IPS-NIHi7 (cell line): ENCODE results near the gene C1QB.
"Not testable (repeated sequence)": the region's sequence is repeated elsewhere in the genome, so short reads cannot be mapped to it uniquely, and the experiment has no call there.

Experiments used
- DNase-seq: peaks from one replicate; pipeline ENCODE4 v3.0.0; 2012; ENCODE audit warnings: mixed read lengths; ENCODE audit errors: extremely low spot score

Gene C1QB

DNA sequence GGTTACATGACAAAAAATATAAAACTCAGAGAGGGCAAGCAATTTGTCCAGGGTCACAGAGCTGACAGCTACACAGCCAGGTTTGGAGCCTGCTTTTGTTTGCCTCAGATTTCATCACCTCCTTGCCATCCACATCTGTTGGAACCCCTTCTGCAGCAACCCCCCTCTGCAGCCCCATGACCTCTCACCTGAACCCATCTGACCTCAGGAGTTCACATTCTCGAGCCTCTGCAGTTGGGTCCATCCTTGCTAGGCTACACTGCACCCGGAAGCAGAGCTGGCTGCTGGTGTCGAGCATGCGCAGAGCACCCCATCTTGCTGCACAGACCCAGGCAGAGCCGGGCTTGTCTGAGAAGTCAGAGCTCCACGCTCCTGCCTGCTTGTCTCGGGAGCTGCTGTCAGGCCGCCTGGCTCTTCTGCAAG lies 10.0 kb downstream of the C1QB start:
- DNase-seq: no peak

DNA sequence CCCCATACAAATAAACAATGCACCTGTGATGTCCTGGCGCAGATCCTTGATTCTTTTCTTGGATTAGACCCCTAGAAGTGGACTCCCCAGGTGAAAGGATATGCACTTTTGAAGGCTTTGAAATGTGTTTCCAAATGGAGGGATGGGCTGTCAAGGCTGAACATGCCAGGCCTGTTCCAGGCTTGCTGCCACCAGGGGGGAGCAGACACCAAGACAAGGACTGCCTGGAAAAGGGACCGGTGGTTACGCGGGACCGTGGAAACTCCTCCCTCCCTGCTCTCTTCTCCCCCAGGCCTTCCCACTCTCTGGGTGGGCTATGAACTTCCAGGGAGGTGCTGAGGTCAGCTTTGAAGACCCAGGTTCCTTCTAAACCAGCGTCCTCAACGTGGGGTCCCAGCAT lies 12.7 kb downstream of the C1QB start:
- DNase-seq: peak; percentile 80

DNA sequence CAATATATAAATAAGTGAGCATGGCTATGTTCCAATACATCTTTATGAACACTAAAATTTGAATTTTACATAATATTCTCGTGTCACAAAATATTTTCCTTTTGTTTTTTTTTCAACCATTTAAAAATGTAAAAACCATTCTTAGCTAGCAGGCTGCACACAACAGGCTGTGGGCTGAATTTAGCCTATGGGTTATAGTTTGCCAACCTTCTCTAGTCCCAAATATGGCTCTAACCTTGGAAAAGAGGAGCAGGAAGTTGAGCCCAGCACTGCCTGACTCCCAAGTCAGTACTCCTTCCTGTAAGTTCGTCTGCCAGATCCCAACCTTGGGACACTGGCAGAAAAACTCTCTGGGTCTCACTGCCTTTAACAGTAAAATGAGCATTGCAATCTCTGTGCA lies 13.4 kb downstream of the C1QB start:
- no peak for DNase-seq

DNA sequence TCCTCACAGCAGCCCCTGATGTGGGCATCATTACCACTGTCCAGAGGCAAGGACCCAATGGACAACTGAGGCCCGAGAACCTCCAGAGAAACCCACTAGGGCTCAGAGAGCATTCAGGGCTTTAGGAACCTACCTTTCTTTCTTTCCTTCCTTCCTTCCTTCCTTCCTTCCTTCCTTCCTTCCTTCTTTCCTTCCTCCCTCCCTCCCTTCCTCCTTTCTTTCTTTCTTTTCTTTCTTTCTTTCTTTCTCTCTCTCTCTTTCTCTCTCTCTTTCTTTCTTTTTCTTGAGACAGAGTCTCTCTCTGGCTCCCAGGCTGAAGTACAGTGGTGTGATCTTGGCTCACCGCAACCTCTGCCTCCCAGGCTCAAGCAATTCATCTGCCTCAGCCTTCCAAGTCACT lies 15.8 kb downstream of the C1QB start:
- DNase-seq: not testable (repeated sequence)

DNA sequence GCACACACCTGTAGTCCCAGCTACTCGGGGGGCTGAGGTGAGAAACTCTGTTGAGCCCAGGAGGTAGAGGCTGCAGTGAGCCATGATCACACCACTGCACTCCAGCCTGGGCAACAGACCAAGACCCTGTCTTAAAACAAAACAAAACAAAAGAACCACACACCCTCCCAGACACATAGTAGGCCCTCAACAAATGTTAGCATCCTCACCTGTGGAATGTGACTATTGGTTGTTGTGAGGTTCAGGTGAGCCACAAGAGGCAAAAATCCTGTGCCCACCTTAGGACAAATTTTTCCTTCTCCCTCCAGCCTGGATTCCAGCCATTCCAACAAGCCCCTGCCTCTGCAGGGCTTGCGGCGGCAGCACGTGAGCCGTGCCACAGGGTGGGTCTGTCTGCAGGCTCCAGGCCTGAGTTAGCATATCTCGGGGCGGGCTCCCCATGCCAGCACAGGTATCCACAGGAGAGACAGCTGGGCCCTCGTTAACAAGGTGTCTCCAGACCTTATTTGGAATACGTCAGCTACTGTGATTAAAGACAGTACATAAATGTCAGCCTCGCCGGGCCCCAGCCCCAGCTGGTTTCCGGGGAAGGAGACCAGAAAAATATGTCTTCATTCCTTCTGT lies 17.4 kb downstream of the C1QB start:
- DNase-seq: no peak

DNA sequence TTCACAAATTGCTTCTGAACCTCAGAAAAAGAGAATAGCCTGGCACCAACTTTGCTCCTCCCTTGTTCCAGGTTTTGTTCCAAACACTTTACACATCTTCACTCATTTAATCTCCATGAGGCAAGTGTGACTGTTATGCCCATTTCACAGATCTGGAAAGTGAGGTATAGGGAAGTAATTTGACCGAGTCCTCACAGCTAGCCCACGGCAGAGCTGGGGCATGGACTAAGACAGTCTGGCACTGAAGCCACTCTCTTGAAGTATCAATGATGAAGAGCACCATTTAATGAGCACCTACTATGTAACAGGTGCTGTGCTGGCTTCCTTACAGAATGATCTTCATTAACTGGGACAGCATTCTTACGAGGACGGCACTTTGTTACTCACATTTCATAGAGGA lies 19.0 kb downstream of the C1QB start:
- no peak for DNase-seq

DNA sequence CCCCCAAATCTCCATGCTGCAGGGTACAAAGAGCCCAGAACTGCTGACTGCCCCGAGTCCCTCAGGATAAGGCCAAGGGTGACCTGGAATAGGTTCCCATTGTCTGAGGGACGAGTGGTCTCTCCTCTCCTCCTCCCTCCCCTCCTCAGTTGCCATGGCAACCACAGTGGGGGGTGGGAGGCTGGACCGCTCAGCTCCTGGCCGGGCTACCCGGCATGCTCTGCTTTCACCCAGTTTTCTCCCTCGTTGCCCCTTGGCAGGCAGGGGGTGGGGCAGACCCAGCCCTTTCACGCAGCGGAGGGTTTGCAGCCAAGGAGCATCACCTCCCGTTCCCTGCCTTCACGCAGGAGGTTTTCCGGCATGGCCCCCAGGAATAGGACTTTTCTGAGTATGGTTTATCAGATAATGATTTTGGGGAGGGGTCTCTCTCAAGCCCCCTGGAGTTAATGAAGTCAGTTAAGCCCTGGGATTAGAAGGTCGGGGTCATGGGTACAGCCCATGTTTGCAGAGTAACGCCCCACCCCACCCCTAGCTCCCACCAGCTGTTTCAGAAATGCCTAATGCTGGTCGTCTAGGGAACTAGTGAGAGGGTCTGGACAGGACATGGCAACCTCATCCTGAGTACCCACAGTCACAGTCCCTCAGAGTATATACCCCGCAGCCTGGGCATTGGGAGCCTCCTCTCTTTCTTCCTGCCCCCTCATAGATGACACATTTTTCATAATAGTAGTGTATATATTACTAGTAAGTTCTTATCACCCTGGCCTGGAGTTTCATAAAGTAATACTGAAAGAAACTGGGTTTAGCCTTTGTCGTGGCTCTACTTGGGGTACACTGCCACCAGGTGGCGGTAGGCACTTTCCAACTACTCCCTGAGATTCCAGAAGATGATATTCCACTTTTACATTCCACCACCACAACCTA lies 20.7 kb downstream of the C1QB start:
- peak; percentile 62 for DNase-seq

DNA sequence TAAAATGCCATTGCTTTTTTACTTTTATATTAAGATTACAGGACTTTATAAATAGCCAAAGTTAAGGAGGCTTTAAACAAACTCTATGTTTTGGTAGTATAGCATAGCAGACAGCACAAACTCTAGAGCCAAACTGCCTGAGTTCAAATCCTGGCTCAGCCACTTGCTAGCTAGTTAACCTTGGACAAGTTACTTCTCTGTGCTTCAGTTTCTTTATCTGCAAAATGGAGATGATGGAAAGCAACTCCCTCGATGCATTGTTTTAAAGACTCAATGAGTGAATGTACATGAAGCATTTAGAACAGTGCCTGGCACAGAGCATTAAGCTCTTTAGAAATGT lies 21.3 kb downstream of the C1QB start:
- no peak for DNase-seq

DNA sequence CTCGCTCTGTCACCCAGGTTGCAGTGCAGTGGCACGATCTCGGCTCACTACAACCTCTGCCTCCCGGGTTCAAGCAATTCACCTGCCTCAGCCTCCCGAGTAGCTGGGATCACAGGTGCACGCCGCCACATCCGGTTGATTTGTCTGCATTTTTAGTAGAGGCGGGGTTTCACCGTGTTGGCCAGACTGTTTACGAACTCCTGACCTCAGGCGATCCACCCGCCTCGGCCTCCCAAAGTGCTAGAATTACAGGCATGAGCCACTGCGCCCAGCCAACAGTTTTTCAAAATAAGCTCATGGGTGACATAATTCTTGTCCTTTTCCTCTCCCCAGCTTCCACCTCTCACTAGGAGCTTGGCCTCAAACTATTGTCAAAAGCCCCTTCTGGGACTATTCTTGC lies 23.1 kb downstream of the C1QB start:
- not testable (repeated sequence) for DNase-seq

DNA sequence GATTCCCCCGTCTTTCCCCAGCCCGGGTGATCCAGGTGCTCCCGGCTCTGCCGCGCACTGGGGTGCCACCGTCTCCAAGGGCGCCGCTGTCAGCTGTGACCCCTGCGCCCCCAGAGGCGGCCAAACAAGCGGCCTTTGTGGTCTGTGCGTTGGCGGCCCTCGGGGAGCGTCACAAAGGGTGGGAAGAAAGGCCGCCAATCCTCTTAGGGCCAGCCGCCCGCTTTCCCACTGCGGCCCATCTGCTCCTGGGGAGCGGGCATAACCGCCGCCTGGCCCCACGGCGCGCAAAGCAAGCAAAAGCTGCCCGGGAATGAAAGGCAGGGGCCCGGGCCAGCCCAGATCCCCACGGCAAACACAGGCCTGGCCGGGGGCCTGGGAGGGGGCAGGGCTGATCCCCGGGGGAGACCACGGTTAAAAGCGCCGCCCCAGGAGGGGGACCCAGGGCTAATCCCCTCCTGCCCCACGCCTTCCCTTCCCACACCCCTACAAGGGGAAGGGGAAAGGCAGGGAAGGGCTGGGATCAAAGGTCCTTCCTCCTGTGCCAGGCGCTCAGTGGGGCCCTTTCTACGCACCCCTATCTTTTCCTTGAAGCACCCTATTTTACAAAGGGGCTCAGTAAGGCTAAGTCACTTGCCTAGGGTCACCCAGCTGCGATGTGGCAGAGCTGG lies 24.0 kb downstream of the C1QB start:
- no peak for DNase-seq

DNA sequence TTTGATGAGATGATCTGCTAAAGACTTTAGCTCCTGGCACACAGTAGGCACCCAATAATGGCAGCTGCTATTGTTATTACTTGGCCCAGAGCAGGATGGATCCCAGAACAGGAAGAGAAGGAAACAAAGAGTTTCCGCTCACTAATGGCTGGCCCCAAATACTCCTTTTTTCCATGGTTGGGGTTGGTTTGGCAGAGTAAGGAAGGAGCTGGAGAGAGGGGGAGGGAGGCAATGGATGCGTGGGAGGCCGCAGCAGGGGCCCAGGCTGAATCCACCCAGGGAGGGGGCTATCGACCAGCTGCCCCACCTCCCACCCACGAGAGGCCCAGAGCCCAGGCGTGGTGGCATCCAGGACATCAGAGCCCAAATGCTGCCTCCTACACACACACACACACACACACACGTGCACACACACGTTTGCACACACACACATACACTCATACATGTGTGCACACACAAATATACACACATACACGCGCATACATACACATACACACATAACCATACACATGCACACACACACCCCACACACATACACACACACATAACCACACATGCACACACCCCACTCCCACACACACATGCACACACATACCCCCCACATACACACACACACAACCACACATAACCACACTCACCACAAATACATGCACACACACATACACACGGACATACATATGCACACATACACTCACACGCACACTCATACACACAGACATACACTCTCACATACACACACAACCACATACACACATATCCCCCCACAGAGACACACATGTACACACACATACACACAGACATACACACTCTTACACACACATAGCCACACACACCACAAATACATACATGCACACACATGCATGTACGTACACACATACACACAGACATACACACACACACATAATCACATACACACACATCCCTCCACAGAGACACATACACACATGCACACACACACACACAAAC lies 25.2 kb downstream of the C1QB start:
- DNase-seq: no peak

DNA sequence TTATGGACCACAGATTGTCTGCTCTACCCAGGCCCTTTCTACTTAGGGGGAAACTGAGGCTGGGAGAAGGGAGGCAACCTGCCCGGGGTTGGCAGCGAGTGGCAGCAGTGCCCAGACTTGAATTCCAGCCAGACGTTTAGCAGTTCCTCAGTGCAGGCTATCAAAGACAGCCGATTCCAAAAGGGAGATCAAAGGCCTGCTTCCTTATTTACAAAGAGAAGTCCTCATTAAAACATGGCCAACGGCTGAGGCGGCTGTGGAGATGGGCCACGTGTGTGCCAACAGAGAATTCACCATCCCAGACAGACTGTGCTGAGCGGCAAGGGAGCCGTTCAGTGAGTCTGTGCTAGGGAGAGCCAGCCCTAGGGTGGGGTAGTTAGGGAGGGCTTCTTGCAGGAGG lies 27.7 kb downstream of the C1QB start:
- no peak for DNase-seq

DNA sequence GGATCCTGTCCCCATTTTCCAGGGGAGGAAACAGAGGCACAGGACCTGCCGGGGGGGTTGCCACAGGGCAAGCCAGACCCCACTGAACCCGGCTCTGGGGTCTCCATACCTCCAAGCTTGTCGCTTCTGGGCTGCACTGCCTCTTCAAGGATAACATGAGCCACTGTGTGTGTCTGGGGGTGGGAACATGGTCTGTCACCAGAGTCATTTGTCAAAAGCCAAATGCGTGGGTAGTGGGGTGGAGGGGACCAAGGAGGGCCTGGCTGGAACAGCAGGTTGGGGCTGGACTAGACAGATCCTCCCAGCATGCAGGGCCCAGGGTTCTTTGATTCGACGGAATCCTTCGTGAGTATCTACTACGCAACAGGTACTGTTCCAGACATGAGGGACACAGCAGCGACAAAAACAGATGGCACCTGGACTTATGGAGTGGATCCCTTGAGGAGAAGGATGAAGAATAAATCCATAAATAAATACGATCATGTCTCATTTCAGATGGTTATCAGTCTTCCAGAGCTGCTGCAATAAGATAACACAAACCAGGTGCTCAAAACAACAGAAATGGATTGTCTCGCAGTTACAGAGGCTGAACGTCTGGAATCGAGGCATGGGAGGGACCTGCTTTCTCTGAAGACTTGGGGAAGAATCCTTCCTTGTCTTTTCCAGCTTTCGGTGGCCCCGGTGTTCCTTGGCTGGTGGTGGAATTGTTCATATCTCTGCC lies 28.7 kb downstream of the C1QB start:
- DNase-seq: no peak

DNA sequence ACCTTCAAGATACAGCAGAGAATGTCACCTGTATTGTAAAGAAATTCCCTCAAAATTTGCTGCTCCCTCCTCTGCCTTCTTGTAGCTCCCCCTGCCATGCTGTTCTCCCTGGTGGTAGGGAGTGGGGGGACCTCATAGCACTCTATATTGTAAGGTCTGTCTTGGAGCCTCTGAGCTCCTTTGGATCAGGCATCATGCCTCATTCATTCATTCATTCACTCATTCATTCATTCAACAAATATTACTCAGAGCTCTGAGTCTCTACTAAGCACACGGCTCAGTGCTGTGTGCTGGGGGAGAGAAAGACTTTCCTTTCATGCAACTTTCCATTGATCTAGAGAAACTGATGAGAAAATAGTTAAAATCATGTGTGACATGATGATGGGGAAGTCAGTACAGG lies 30.5 kb downstream of the C1QB start:
- DNase-seq: no peak

DNA sequence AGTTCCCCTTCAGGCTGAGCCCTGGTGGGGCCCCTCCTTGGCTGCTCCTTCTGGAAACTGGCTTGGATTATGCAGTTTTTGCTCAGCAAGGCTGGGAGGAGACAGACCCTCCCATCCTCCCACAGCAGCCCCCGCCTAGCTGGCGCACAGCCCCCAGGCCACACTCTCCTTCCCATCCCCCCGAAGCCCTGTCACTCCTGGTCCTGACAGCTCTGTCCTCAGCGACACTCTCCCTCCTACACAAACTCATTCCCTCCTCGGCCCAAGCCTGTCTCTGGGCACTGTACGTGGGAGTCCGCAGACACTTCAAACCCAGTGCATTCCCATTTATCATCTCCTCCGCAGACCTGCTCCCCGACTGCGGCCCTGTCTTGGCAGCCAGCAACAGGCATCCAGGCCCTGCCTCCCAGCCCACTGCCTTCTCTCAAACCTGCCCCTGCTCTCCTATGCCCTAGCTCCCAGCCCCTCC lies 32.6 kb downstream of the C1QB start:
- no peak for DNase-seq

DNA sequence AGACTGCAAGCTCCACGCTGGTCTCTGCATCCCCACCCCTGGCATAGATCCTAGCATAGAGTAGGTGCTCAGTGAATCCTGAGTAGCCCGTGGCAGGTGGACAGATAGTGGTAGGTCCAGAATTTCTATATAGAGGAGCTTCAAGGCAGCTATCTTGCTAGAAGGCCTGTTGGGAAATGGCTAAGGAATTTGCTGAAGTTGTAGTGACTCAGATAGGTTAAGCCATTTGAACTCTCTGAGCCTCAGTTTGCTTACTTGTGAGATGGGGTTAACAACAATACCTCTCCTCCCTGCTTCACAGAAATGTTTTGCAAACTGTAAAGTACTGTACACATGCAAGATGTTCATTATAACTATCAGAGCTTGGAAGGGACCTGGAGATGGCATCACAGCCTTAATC lies 34.2 kb downstream of the C1QB start:
- DNase-seq: no peak

DNA sequence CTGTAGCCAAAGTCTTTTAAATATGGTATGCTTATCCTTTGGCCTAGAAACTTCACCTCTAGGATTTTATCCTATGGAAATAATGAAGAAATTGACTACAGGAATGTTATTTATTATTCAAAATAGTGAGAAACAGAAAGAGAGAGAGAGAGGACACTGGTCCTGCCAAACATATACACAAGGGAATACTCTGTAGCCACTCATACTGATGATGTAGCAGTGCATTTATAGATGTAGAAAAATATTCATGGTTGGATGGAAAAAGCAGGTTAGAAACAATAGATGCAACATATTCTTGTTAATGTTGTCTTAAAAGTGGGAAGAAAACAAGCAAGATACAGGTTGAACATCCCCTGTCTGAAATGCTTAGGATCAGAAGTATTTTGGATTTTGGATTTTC lies 35.4 kb downstream of the C1QB start:
- no peak for DNase-seq

DNA sequence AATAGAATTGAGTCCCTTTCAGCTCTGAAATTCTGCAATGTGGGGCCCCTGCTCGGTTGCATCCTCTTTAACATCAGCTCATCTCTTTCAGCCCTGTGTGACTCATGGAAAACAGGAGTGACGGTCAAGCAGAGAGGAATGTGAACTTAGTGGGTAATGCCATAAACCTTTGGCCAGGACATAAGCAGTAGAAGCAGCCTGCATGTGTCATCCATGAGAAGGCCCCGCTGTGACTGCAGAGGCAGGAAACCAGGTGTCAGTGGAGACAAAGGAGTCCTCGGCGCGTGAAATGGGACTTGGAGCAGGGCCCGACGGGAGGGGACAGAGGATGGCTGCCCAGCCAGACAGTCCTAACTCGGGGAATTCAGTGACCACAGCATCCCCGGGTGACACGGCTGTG lies 36.5 kb downstream of the C1QB start:
- DNase-seq: no peak

DNA sequence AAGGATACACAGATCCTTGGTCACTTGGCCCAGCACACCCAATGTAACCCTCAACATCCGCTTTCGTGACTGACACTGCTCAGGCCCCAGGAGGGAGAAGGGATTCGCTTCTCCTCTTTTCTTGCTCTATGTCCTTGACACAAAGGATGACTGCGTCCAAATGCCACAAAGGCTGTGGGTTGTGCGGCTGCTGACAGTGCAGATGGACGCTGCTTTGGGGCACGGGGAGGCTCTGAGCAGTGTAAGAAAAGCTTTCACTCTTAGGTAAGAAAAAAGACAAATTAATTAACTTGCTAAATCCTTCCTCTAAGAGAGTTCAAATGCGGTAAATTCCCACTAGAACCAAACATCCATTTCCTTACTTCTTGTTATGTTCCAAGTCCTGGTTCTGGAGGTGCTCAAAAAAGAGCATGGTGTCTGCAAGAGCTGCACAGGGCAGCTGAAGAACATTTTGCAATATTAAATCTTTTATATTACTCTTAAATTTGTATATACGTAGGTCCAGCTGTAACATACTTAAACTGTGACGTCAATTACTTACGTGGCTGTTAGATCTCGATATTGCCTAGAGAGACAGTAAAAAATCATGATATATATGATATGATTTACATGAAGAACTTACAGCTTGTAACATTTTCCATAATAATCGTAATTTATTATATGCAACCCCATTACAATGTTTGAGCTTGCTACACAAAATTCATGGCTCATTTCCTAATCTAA lies 38.2 kb downstream of the C1QB start:
- DNase-seq: no peak

DNA sequence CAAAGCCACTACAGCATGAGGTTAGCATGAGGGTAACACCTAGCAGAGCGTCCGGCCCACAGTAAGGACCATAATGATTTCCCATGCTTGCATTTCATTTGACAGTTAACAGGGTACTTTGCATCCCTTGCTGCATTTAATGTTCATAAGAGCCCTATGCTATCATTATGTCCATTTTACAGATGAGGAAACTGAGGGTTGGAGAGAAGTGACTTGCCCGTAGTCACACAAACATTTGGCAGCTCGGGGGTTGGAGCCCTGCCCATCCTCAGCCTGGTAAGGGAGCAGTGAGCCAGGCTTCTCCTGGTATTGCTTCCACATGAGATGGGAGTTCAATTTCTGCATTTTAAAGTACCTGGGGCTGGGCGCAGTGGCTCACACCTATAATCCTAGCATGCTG lies 41.1 kb downstream of the C1QB start:
- DNase-seq: no peak
